GM19099 (cell line): ENCODE measurements around the gene PPP1R13B.
A peak's percentile ranks its signal among the peaks of the same experiment; 100 is the strongest.

Experiments
- POLR2A ChIP-seq: IDR thresholded peaks from 3 replicates; pipeline ENCODE4 v1.6.1; 2011; ENCODE audit warnings: low read depth; ENCODE audit not compliant: insufficient read length; ENCODE audit errors: extremely low read depth

Gene PPP1R13B

GRCh38 chr14:103699261-103699661, 148.1 kb downstream of the PPP1R13B start:
- TF ChIP-seq POLR2A: no peak

GRCh38 chr14:103698380-103699260, 148.8 kb downstream of the PPP1R13B start:
- TF ChIP-seq POLR2A: peak; percentile 6

GRCh38 chr14:103697603-103698379, 149.6 kb downstream of the PPP1R13B start:
- TF ChIP-seq POLR2A: no peak

GRCh38 chr14:103697206-103697602, 150.2 kb downstream of the PPP1R13B start:
- no peak for TF ChIP-seq POLR2A

GRCh38 chr14:103696466-103697071, 150.8 kb downstream of the PPP1R13B start:
- TF ChIP-seq POLR2A: no peak

GRCh38 chr14:103696070-103696402, 151.3 kb downstream of the PPP1R13B start:
- TF ChIP-seq POLR2A: peak; percentile 17

GRCh38 chr14:103695296-103696069, 151.9 kb downstream of the PPP1R13B start:
- TF ChIP-seq POLR2A: no peak

GRCh38 chr14:103694572-103695026, 152.8 kb downstream of the PPP1R13B start:
- no peak for TF ChIP-seq POLR2A

GRCh38 chr14:103693515-103693914, 153.9 kb downstream of the PPP1R13B start:
- TF ChIP-seq POLR2A: no peak

- no peak for TF ChIP-seq POLR2A
Observed at GRCh38 chr14:103692871-103693270, 154.5 kb downstream of the PPP1R13B start.

GRCh38 chr14:103692159-103692558, 155.2 kb downstream of the PPP1R13B start:
- TF ChIP-seq POLR2A: no peak

GRCh38 chr14:103690332-103690731, 157.0 kb downstream of the PPP1R13B start:
- TF ChIP-seq POLR2A: no peak

- peak; percentile 38 for TF ChIP-seq POLR2A
Observed at GRCh38 chr14:103688906-103689902, 158.2 kb downstream of the PPP1R13B start.
